Putamen (tissue), 1 donor: ENCODE data around the gene TNFRSF25.
"Not testable (repeated sequence)": the region's sequence is repeated elsewhere in the genome, so short reads cannot be mapped to it uniquely, and the experiment has no call there.

ENCODE experiments used
- DNase-seq: peaks from one replicate; pipeline ENCODE4 v3.0.0-alpha.2; 2016; ENCODE audit warnings: low spot score

TNFRSF25 gene

DNA sequence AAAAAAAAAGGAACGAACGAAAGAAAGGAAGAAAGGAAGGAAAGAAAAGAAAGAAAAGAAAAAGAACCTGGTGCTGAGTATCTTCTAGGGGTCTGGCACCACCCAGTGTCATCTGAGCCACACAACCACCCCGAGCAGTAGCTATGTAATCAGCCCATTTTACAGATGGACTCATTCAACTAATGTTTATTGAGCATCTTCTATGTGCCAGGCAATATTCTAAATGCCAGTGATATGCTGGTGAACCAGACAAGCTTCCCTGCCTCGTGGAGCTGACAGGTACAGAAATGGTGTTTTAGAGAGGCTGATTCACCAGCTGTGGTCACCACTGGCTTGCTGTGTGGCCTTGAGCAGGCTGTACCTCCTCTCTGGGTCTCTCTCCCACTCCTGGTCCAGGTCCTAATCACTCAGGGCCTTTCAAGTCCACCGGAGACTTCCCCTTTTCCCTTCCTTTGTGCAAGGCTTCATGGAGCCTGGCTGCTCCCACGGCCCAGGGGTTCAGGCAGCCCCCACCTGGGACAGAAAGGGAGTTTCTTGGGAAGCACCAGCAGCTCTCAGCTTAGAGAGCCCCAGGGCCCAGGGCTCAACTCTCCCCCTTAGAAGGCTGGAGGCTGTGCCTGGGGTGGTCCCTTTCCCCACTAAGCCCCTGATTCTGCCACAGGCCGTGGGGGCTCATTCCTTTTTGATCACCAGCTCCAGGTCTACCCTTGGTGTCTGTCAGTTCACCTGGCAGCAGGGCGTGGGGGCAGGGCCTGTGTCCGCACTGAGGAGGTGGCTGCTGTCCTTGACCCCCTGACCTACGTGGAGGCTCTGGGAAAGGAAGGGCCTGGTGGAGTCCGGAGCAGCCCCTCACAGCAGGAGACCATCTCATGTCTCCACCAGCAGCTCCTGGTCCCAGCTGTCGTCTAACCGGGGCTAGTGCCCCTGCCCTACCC, 34.1 kb downstream of the TNFRSF25 start:
- DNase-seq: not testable (repeated sequence)

DNA sequence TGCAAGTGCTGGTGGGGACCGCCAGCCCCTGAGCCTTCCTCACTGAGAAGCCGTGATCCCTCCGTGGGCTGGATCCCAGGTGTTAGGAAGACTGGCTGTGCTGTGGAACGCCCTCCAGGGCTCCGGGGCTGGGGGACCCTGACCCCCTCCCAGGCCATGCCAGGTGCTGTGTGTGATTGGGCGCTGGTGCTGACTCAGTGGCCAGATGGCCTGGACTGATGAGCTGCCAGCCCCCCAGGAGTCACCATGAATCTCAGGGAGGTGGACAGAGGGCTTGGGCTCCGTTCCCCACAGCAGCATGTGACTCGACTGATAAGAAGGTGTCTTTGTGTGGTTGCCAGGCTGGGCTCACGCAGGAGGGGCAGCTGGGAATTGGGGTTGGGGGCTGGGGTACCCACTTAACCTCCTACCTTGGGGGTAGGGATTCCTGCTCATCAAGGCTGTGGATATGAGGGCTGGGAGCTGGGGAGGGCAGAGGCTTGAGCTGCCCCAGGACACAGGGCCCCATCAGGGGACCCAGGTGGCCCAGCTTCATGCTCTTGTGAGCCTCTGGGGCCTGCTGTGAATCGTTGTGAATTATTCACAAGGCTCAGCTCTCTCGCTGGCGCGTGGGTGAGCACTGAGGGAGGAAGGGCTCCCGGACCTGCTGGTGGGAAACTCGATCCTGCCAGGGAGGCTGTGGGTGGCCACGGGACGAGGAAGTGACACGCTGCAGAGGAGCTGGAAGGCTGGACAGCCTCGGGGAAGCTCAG, 36.1 kb downstream of the TNFRSF25 start:
- DNase-seq: not testable (repeated sequence)

DNA sequence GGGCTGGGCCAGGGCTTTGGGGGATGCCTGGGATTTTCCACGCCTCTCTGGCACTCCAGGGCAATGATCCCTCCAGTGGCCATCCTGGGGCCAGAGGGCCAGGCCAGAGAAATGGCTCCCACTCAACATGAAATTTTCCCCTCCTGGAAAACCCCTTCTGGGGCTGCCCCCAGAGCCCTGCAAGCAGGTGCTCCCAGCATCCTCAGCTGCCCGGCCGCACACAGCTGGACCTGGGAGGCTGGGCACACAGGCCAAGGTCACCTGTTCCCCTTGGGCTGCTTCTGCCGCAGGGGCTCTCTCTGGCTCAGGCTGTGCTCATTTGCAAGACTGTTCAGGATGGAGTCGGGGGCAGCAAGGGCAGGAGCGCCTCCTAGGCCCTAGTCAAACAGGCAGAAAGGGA, 37.5 kb downstream of the TNFRSF25 start:
- DNase-seq: not testable (repeated sequence)

DNA sequence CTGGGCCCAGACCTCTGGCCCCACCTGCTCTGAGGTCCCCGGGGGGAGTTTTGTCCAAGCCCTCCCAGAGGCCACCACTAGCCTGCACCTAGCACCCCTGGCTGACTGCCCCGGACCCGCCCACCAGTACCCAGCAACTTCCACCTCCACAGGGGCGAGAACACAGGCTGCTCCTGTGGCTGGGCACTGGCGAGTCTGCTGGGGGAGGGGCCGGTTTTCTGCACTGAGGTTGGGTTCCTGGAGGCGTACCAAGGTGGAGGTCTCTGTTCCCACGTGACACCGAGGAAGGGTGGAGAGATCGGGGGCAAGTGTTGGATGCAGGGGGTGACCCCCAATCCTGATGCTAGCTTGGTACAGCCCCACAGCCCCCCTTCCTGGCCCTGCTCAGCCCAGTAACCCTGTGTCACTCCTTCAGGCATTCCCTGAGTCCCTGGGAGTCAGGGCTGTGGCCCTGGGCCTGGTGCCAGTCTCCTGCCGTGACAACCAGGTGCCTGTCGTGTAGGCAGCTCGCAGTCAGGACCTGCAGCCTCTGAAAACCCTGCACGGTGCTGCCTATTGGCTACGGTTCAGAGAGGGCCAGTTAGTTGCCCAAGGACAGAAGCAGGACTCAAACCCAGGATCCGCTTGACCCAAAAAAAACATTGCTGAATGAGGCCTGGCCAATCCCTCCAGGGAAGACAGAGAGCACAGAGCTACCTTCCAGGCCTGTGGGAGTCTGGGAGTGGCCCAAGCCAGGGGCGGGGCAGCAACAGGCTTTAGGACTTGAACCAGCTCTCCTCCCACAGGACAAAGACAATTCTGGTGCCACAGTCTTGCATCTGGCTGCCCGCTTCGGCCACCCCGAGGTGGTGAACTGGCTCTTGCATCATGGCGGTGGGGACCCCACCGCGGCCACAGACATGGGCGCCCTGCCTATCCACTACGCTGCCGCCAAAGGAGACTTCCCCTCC, 38.3 kb downstream of the TNFRSF25 start:
- DNase-seq: no peak

DNA sequence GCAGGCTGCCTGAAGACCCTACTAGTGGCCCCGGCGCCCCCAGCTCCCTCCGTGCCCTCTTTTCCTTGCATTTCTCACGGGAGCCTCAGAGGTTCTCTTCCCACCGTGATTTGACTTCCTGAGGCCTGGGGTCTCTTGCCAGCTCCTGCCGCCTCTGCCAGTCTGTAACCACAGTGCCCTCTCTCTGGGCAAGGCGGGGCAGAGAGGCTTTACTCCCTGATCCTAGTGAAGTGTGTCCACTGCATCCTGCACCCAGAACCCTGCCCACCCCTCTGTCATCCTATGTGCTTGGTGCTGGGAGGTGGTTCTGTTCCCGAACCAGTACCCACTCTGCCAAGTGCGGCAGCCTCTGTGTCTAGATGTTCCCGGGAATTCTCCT, 39.0 kb downstream of the TNFRSF25 start:
- DNase-seq: no peak

DNA sequence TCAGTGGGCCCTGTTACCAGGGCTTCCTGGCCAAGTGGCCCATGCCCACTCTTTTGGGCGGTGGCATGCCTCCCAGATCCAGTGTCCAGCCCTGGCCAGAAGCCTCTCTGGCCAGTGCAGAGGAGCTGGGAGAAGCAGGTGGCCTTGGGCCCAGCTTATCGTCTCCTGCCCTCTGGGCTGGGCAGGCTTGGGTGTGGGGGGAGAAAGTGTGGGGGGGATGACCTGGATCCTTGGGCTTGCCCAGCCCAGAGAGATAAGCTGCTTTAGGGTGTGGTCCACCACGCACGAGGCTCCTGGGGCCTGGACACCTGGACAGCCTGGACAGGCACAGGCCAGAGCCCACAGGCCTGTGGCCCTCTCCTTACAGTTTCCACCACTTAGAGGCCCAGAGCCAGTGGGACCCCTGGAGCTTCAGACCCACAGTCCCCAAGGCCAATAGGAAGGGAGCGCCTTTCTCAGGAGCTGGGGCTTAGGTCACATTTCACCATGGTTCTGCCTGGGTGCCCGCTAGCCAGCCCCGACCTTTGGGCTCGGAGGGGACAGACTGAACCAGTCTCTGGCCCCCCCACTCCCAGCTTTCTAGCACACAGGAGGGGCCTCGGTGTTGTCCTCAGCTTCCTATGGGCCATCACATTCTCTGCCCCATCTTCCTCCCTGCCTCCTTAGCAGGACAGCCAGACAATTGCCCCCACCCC, 39.5 kb downstream of the TNFRSF25 start:
- DNase-seq: no peak

DNA sequence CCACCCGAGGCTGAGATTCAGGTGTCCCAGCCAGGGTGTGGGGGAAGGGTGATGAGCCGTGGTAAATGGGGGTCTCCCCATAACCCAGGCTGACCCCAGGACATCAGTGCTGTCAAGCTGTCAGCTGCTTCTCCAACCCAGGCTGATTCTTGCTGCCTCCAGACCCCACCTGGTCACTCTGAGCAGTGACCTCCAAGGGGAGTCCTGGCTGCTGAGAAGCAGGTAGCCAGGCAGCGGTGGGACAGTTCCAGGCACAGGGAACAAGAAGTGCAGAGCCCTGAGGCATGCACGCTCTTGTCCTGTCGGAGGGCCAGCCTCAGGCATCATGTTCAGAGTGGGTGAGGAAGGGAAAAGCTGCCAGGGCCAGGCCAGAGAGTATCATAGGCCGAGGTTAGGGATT, 40.3 kb downstream of the TNFRSF25 start:
- DNase-seq: no peak

DNA sequence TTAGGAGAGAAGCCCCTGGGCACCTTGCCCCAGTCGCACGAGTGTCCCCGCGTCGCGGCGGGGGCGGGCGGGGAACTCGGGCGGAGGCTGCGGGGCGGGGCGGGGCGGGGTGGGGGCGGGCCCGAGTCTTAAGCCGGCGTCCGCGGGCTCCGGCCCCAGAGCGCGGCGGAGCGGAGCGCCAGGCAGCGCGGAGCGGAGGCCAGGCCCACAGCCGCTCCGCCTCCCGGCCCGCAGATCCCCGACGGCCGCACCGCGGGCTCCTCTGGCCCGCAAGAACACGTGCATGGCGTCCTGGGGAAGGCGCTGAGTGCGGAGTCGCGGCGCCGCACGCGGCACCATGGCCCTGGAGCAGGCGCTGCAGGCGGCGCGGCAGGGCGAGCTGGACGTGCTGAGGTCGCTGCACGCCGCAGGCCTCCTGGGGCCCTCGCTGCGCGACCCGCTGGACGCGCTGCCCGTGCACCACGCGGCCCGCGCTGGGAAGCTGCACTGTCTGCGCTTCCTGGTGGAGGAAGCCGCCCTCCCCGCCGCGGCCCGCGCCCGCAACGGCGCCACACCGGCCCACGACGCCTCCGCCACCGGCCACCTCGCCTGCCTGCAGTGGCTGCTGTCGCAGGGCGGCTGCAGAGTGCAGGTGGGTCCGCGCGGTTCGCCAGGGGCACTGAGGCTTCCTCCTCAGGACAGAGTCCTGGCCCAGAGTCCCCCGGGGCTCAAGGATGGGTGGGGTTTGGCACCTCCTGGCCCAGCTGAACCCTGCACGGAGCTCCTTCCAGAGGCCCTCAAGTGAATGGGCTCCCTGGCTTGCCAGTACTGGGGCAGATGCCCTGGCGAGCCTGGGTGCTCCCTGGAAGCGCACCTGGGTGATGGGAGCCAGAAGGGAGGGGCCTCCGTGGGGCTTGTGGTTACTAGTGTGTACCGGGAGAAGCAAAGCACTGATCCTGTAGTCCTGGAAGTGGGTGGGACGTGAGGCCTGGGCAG, 41.1 kb downstream of the TNFRSF25 start, which contains the start of gene ESPN:
TSS of gene ESPN (plus strand) at position 158 of the 975 bp plus-strand sequence. CDS start at position 338, 180 bp downstream.
- DNase-seq: no peak

DNA sequence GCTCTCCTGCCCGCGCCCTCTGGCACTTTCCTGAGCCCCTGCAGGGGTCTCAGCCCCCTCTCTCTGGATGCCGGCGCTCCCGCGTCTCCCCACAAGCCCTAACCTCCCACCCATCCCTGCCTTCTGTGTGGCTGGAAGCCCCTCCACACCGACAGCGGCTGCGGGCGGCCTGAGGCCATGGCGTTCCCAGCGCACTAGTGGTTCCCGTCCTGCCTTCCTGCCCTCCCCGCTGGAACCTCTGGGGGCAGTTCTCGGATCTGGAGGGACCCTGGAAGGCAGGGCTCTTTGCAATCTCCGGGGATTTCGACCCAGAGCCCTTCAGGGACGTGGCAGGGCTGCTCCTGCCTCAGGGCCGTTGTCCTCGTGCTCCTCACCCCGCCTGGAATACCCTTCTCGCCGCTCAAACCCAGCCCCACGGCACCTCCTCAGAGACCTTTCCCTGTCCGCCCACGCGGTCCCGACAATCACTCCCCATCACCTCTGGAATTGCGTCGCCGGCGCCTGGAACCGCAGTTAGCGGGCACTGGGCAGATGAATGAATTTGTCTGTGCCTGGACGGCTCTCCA, 41.9 kb downstream of the TNFRSF25 start:
- DNase-seq: no peak

DNA sequence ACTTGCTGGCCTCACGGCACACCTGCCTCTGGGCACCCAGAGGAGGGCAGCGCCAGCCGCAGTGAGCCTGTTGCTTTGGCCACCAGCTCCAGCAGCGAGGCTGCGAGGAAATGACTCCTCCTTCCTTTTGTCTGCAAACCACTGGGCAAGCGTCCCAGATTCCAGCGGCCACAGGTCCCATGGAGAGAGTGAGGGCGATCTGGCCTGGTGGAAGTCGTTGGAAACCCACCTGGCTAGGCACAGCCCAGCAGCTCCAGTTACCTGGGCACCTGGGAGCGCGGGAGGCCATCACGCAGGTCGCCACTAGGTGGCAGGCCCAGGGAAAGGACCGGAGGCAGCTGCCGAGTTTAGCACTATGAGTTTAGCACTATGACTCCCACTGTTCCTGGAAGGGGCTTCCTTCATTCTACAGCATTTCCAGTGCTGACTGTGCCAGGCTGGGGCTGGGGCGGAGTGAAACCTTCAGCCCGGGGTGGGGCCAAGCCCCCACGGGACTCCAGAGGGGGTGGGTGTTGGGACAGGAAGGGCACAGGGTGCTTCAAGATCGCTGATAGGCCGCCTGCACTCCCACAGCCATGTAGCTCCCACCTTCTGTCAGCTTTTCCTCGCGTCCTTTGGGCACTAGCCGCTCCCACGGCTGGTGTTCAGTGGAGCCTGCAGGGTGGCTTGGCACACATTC, 42.5 kb downstream of the TNFRSF25 start:
- no peak for DNase-seq

DNA sequence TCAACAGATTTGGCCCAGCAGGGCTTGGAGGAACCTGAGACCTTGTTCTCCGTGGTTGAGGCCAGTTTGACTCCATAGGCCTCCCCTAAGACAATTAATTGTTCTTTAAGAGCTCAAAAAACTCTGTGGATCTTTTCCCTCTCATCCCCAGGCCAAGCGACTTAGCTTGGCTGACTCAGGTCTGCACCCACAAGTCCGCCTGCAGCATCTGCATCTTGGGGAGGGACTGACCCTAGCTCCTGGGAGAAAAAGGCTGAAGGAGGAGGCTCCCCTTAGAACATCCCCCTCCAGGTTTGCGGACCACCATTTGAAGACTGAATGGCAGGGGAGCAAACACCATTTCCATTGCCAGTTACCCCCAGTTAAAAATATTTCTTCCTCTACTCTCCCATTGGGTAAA, 44.7 kb downstream of the TNFRSF25 start:
- DNase-seq: no peak

DNA sequence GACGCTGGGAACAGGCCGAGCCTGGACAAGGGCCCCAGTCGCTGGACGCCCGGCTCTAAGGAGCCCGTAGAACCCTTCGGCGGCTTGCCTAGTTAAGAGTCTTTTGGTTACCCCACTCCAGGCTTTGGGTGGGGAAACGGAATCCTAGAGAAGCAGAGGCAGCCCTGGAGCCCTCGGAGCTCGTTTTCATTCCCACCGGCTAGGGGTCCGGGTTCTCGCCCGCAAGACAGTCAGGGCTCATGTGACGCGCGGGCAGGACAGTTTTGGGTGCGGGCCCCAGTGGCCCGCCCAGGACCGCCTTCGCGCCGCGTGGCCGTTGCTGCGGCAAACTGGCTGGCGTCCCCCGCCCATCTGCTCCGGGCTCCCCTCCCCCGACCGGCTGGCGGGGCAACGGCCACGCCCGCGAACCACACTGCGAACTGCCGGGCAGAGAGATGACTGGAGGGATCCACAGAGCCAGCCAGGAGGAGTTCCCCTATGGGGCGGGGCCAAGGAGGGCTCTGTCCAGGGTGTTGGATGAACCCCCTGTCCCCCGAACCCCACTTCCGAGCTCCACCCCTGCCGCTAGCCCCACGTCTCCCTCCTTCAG, 45.4 kb downstream of the TNFRSF25 start:
- no peak for DNase-seq

DNA sequence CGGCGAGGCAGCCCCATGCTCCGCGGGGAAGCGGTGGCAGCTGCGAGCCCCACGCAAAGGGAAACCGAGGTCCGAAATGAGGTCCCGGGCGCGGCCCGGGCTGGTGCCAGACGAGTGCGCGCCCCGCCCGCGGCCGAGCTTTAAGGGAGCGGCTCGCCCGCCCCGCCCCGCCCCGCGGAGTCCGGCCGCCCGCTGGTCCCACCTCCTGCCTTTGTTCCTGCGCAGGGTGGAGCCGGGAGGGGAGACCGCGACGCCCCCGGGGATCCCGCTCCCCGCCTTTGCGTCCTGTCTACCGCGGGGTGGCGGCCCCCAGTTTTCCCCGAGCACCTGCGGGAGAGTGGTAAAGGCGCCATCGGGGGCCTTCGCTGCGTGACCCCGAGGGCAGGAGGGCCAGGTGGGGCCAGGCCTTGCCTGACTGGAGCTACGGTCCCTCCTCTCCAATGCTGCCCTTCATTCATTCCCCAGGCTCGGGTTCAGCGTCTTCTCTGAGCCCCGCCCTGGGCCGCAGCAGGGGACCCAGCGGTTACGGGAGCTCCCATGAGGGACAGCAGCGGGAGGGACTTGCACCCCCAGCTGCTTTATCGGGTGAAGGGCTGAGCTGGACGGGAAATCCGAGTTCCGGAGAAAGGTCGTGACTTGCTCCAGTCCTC, 46.0 kb downstream of the TNFRSF25 start, which contains the start of gene HES2:
TSS of gene HES2 (minus strand) at position 116 of the 650 bp plus-strand sequence. CDS start at position 17, 99 bp downstream.
- no peak for DNase-seq

DNA sequence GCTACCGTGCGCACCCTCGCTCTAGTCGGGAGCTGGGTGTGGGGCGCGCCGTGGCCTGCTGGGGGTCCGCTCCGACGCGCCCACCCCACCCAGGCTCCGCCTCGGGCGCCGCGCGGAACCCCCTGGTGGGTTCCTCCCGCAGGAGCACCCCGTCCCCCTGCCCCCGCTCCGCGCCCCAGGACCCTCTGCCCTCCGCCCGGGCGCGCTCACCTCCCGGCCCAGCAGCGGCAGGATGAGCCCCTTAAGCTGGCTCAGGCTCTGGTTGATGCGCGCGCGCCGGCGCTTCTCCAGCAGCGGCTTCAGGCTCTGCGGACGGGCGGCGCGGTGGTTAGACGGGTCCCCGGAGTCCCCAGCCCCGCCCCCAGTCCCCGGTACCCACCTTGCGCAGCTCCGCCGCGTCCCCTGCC, 46.6 kb downstream of the TNFRSF25 start:
- DNase-seq: no peak

DNA sequence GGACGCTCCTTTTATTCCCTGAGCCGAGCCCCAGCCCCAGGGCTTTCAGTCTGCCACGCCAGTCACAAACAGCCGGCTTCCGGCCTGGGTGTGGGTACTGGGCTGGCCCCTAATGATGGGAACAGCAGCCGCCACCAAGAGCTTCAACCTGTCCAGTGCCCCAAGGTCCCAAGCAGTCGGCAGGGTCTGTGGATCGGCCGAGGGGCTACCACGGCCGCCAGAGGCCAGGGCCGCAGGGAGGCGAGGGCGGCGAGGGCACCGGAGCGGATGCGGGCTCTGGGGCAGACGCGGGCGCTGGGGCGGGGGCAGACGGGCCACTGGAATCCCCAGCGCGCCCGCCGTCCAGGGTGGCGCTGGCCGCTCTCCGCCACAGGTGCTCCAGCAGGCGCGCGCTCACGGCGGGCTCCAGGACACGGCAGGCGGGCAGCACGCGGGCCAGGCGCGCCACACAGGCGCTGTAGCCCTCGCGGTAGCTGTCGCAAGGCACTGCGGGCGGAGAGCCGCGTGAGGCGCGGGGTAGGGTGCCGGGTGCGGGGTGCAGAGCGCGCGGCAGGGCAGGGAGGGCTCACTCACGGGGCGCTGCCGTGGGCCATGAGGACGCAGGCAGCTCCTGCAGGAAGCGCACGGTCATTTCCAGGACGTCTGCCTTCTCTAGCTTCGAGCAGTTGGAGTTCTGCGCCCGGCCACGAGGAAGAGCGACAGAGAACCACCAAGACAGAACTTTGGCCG, 47.1 kb downstream of the TNFRSF25 start:
- no peak for DNase-seq

DNA sequence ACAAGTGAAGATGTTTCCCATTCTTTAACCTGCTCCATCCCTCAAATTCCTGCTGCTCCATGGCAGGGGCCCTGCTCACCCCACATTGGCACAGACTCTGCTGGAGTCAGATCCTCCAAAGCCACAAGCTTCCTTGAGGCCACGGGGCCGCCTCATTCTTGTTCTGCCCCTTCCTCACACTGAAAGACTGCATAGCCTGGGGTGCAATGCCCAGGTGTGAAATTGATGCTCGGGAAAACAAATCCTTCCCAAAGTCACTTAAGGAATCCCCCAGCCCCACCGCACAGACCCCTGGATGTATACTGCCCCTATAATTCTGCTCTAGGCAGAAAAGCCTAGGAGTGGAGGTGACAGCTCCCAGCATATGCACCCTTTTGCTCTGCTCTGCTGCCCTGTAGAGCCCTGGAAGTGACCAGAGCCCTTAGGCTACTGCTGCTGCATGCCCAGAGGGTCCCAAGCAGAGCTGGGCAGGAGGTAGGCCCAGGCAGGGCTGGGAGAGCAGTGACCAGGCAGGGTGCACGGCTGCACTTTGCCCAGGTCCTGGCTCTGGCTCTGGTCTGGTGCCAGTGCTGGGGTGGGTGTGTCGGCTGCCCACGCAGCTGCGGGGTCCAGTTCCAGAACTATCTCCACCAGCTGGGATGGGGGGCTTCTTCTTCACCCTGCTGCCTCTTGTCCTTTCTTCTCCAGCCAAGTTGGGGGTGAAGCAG, 47.9 kb downstream of the TNFRSF25 start:
- no peak for DNase-seq

DNA sequence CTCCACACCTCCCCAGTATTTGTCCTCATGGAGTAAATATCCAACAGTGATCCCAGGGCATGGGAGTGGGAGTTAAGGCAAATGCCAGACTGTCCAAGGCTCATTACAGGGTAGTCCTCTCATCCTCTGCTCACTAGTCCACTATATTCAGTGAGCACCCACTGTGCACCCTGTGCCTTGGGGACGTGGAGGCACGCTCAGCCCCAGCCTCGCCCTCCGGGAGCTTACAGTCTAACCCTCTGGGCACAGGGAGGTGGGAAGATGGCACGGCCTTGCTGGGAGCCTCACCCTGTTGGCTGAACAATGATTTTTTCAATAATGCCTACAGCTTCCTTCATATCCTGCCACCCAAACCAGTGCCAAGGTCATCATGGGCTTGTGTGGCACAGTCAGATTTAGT, 49.1 kb downstream of the TNFRSF25 start:
- DNase-seq: no peak
